Stimulated activated CD4-positive, alpha-beta T cell treated with anti-CD3 and anti-CD28 coated beads, Interleukin-4, amount 100 ng/mL, for 48 hours (primary cell): ENCODE measurements around the gene IL36G.
"Not testable (repeated sequence)": the region's sequence is repeated elsewhere in the genome, so short reads cannot be mapped to it uniquely, and the experiment has no call there.

ENCODE experiments used
- DNase-seq, 2 donors: peaks; one replicate each; pipeline ENCODE4 v3.0.0-alpha.2; 2020; ENCODE audit warnings: low read depth in 2 of 2

Gene IL36G

GRCh38 chr2:112977559-112978056 is at the start of gene IL36G:
Gene IL36G, plus strand, starts transcription at chr2:112978006. Its CDS starts 633 bp downstream, at chr2:112978639.
- DNase-seq = no peak

- DNase-seq = no peak
Observed at GRCh38 chr2:112933261-112933660, 44.5 kb upstream of the IL36G start.

DNA sequence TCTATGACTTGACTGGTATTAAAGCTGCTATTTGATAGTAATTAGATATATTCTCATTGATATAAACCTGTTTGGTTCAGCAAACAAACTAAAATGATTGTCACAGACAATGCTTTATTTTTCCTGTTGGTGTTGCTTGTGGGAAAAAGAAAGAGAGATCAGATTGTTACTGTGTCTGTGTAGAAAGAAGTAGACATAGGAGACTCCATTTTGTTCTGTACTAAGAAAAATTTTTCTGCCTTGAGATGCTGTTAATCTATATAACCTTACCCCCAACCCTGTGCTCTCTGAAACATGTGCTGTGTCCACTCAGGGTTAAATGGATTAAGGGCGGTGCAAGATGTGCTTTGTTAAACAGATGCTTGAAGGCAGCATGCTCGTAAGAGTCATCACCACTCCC is 43.7 kb upstream of the IL36G start:
- DNase-seq = not testable (repeated sequence)

DNA sequence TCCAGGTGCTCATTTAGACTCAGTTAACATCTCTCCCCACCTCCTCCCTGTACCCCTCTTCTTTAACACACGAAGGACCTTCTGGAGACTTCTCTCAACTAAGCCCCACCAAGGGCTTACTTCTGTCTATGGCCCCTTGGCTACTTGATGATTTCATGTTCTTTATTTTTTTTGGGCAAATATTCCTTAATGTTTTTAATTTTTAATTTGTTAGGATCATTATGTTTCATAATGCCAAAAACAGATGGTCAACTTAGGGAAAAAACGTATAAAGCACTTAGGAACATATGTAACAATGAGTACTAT is 40.9 kb upstream of the IL36G start:
- DNase-seq = no peak

- DNase-seq = no peak
Observed at GRCh38 chr2:112938904-112939303, 38.9 kb upstream of the IL36G start.

DNA sequence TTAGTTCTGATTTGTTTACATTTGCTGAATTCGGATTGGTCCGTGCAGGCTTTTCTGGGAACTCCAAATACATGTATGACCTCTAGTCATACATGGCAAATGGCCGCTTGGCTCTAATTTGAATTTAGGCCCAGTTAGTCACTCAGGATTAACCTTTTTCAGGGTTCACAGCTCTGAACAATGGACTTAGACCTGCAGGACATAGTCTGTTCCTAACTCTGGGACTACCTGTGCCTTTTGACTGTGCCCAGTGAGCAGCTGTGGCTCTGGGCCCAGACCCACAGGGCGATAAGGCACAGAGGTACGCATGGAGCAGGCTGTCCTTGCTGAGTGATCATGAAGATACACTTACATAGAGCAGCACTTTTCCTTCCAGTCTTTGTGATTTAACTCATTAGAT is 38.4 kb upstream of the IL36G start:
- DNase-seq = no peak

- no peak for DNase-seq
Observed at GRCh38 chr2:112940859-112941625, 36.8 kb upstream of the IL36G start.

DNA sequence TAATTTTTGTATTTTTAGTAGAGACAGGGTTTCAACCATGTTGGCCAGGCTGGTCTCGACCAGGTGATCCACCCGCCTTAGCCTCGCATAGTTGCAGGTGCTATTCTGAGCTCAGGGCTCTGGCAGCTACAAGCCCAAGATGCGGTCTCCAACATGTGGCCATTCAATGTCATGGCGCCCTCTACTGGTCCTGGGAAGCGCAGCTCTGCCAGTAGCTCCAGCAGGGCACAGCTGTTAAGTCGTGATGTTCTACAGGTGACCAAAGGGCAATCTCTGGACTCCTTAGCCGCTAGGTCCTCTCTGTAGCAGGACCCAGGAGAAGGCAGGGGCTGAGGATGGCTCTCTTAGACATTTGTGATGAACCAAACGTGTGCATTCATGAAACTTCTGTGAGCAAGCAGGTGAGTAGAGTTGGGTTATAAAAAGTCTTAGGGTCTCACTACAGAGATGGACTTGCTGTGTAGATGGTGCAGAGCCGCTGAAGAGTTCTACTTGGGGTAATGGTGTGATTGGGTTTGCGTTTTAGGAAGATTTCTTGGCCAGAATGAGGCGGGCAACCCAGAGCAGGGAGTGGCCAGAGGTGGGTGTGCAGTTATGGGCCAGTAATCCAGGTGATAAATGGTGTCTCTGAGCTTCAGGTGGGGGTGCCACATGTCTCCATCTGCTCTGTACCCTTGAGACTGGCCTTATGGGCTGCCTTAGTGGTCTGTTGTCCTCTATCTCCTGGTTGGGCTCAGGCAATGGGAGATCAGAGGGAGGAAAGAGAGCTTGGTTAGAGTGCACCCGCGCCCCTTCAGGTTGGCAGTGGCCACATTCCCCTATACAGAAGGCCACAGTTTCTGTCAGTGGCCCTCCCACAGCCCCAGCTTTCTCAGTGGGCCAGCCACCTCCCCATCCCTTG is 35.8 kb upstream of the IL36G start:
- DNase-seq = peak; percentile 65 to 77

- no peak for DNase-seq
Observed at GRCh38 chr2:112942654-112943002, 35.2 kb upstream of the IL36G start.

DNA sequence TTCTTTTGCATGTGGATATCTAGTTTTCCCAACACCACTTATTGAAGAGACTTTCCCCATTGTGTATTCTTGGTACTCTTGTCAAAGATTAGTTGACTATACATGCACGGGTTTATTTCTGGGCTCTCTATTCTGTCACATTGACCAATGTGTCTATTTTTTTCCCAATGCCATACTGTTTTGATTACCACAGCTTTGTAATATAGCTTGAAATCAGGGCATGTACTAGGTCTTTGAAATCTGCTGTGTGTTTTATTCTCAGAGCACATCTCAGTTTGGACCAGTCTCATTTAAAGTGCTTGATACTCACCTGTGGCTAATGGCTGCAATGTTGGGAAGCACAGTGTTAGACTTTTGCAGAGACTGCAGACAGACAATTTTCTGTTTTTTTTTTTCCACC is 32.8 kb upstream of the IL36G start:
- no peak for DNase-seq

GRCh38 chr2:112946086-112946485 is 31.7 kb upstream of the IL36G start:
- no peak for DNase-seq

- no peak for DNase-seq
Observed at GRCh38 chr2:112947374-112947773, 30.4 kb upstream of the IL36G start.

GRCh38 chr2:112949456-112949855 is 28.4 kb upstream of the IL36G start:
- no peak for DNase-seq

GRCh38 chr2:112954364-112954763 is 23.4 kb upstream of the IL36G start:
- no peak for DNase-seq

- DNase-seq = no peak
Observed at GRCh38 chr2:112957511-112957910, 20.3 kb upstream of the IL36G start.

DNA sequence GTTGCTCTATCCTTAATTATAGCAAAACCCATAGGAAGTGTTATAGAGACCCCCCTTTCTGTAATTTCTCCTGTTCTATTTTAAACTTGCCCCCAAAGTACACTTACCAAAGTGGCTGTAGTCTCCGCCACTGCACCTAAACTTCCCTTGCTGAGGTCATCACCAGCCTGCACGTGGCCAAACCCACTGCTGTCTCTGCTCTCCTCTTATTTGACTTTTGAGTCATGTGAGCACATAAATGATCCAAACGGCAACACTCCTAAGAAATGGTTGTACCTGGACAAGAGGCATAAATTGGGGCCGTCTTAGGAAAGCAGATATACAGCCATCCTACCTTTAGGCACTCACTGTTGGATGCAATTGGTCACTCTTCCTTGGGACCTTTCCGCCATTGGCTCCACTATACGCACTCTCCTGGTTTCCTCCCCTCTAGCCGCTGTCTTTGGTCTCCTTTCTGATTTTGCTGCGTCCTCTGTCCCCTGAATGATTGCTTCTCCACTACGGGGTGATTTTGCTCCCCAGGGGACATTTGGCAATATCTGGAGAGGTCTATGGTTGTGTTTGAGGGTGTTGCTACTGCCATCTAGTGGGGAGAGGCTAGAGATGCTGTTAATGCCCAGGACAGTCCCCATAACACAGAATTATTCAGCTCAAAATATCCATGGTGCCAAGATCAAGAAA is 19.2 kb upstream of the IL36G start:
- peak in 1 of 2 donors; percentile 10 for DNase-seq

- DNase-seq = no peak
Observed at GRCh38 chr2:112959109-112959812, 18.5 kb upstream of the IL36G start.

DNA sequence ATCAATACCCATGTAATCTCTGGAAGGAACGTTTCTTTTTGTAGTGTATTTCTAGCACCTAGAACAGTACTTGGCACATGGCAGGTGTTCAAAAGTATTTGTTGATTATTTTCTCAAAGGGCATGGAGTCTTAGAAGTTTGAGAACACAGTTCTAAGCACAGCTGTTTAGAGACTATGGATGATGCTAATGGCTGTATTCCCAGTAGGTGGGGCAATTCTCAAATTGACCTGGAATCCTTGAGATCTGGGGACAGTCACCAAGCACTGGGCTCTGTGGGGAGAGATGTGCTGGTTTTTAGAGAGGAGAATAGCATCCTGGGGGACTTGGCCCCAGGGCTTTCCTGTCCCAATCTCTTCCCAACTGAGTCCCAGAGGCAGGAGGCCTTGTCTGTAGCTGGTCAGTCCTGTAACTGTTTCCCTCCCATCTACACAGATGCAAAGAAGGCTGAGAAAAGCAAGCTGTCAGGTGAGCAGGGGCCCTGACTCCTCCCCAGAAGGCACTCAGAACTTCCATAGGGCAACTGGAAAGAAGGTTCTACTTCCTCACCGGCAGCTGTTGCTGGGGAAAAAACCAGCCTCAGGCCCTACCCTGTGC is 17.5 kb upstream of the IL36G start:
- no peak for DNase-seq

- no peak for DNase-seq
Observed at GRCh38 chr2:112962308-112963175, 15.3 kb upstream of the IL36G start.

DNA sequence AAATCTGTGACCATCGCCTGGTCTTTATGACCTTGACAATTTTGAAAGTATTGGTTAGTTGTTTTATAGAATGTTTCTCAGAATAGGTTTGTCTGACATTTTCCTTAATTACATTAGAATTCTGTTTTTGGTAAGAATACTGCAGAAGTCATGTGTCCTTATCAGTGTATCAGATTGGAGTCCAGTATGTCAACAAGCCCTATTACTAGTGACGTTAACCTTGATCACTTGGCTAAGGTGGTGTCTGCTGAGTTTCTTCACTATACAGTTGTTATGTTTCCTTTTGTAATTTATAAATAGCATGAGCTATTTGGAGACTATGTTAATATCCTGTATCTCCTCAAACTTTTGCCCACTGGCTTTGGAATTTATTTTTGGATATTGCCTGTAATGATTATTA is 10.8 kb upstream of the IL36G start:
- DNase-seq = no peak
